Small intestine (tissue), 7 donors: Measurements from ENCODE around the gene RBM24. TPM values are rescaled to one million over a fixed set of nuclear protein-coding genes. Genes with fewer than 3 reads are reported as not detected.

Experiments used
- DNase-seq, 2 donors: peaks; one replicate each; pipeline versions ENCODE4 v3.0.0 to v3.0.0-alpha.2; 2013
- FAIRE-seq: peaks from 2 replicates; lab custom pipeline; 2012; peaks lifted over from hg19 to GRCh38; lab: Jason Lieb, UNC
- H3K27ac ChIP-seq, 3 donors: one replicate each; pipeline ENCODE4 v1.5.1; 2013; ENCODE audit warnings: low read length in 2 of 3, mild to moderate bottlenecking in 2 of 3, control low read depth in 1 of 3, inconsistent platforms in 1 of 3, low read depth in 1 of 3, moderate library complexity in 1 of 3
- H3K27me3 ChIP-seq, 3 donors: one replicate each; pipeline ENCODE4 v1.6.1; 2013; ENCODE audit warnings: low read length in 3 of 3, inconsistent platforms in 1 of 3; ENCODE audit not compliant: control insufficient read depth in 3 of 3, insufficient read depth in 3 of 3
- H3K36me3 ChIP-seq, 3 donors: one replicate each; pipeline ENCODE4 v1.6.1; 2013; ENCODE audit warnings: low read length in 3 of 3, inconsistent platforms in 1 of 3, low read depth in 1 of 3, mild to moderate bottlenecking in 1 of 3, moderate library complexity in 1 of 3; ENCODE audit not compliant: control insufficient read depth in 3 of 3, insufficient read depth in 2 of 3
- H3K4me1 ChIP-seq, 3 donors: one replicate each; pipeline ENCODE4 v1.6.1; 2013; ENCODE audit warnings: low read length in 2 of 3, inconsistent platforms in 1 of 3, low read depth in 1 of 3, mild to moderate bottlenecking in 1 of 3, moderate library complexity in 1 of 3; ENCODE audit not compliant: control insufficient read depth in 3 of 3, insufficient read depth in 2 of 3
- H3K4me3 ChIP-seq, 3 donors: one replicate each; pipeline ENCODE4 v1.5.1; 2013; ENCODE audit warnings: low read length in 3 of 3, control low read depth in 1 of 3, inconsistent platforms in 1 of 3, low read depth in 1 of 3, mild to moderate bottlenecking in 1 of 3, moderate library complexity in 1 of 3
- H3K9me3 ChIP-seq, 2 donors: one replicate each; pipeline ENCODE4 v1.6.1; 2013; ENCODE audit warnings: low read depth in 1 of 2, low read length in 1 of 2; ENCODE audit not compliant: control insufficient read depth in 2 of 2, insufficient read depth in 1 of 2
- WGBS, 3 donors: extraction: QIAGEN DNeasy Blood & Tissue Kit; methylation state at CpG; one replicate each; pipeline ENCODE4 v1.1.7; 2013; 5-methylcytosine and 5-hydroxymethylcytosine counted together
- polyA plus RNA-seq, 4 donors: library from polyadenylated mRNA; stranded (reverse) in 3 of 4; unstranded in 1 of 4; fragments of 200-250 nt in 3 of 4; fragments of 120-200 nt in 1 of 4; gene quantifications; one replicate each; pipeline versions ENCODE4 v1.2.1 to v1.2.3, GENCODE V29; 2013
- donor health status: healthy with polysubstance abuse.
- donor health status: control.
- donor health status: control.
- donor health status: Bipolar disorder and iron deficiency.
- donor health status: healthy.

Gene RBM24
- polyA plus RNA-seq, 4 donors = 0.67 to 2.1 (median 1.2) TPM

DNA sequence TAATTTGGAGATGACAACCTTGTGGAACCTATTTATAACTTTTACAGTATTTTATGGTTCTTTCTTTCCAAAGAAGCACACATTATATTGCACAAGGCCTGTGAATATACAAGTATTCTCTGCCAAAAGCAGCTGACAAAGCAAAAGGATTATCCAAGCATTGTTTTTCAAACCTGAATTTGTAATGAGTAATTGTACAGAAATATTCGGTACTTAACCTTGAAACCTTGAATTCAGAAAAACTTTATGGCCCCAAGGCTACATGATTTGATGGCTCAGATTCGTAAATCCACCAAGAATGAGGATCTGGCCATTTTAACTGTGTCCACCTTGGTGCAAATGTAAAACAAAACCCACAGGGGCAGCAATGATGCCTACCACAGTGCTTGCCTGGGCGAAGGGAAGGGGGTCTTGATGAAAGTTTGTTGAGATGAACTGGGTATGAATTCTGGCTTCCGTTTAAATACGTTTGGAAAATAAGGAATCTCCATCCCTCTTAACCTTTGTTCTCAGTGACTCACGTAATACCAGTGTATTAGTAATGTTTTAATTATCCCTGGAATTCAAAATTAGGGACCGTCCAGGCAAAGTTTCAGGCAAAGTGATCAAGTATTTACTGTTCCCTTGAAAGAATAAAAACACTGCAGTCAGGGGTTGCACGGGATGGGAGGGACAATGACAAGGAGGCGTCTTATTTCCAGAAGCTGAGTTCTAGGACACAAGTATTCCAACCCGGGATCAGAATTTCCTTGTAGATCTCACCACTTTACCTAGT is 2.7 kb upstream of the RBM24 start:
- FAIRE-seq (no peak), DNase-seq (peak in 1 of 2 donors; percentile 9)
- Histone ChIP-seq H3K9me3 (no peaks in the 10 kb centered on the region), H3K27ac (peak overlapping the region in 1 of 3 donors; percentile 47), H3K27me3 (peaks cover 0 to 43% (median 3%) of the 10 kb centered on the region in 3 donors), H3K36me3 (no peaks in the 10 kb centered on the region), H3K4me3 (no peak overlapping the region), H3K4me1 (peaks cover 0 to 3% (median 0%) of the 10 kb centered on the region in 3 donors)
- WGBS, 3 donors = 24 to 65% (median 46%) methylated on average over 10 of the region's 10 CpGs

DNA sequence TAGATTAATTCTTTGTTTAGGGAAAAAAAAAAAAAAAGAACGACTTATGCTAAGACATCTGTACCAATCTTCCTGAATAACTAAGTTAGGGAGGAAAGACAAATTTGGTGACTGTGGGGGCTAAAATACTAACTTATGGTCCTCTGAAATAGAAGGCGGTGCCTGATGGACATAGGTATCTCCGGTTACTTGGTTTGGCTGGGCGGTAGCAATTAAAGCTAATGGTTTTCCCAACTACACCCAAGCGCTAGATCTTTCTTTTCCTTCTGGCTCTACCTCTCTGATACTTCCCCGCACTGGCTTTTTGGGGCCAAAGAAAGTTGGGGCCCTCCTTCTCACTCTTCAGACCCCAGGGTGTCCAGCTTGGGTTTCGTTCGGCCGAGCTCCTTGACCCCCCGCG is 1.0 kb upstream of the RBM24 start:
- peaks cover 0 to 43% (median 3%) of the 10 kb centered on the region in 3 donors for H3K27me3 ChIP-seq
- H3K27ac ChIP-seq = peak overlapping the region in 1 of 3 donors; percentile 57
- H3K9me3 ChIP-seq = no peaks in the 10 kb centered on the region
- FAIRE-seq = no peak
- H3K4me1 ChIP-seq = peaks cover 0 to 3% (median 0%) of the 10 kb centered on the region in 3 donors
- WGBS, 3 donors = 32 to 50% (median 36%) methylated on average over 11 of the region's 11 CpGs
- peak in 1 of 2 donors; percentile 5 for DNase-seq
- peak overlapping the region in 1 of 3 donors; percentile 22 for H3K4me3 ChIP-seq
- no peaks in the 10 kb centered on the region for H3K36me3 ChIP-seq

DNA sequence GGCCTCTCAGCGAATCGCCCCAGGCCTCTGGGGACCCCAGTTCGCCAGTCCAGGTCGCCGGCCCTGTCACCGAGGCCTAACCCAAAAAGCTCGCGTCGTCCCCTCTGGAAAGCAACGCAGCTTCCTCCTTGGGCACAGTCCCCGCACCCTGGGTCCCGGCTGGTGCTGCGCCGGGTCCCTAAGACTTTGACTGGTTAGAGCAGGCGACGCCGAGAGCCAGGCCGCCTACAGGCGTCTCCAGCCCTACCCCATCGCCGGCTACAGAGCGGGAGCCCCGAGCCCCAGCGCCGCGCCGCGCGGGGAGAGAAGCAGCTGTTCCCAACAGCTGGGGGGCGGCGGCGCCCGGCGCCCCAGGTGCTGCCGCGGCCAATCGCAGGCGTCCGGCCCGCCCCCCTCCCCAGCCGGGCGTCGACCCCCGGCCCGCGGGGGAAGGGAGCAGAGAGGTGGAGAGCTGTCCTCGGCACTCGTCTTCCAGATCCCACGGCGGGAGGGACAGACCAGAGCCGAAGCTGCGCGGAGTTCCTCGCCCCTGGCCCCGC is 540 bp upstream of the RBM24 start:
- H3K36me3 ChIP-seq = no peaks in the 10 kb centered on the region
- FAIRE-seq (no peak), DNase-seq (peak; percentile 19 to 53)
- no peaks in the 10 kb centered on the region for H3K9me3 ChIP-seq
- peak overlapping the region in 1 of 3 donors; percentile 57 for H3K27ac ChIP-seq
- peak overlapping the region; percentile 31 to 58 (median 40) for H3K4me3 ChIP-seq
- H3K27me3 ChIP-seq = peaks cover 0 to 45% (median 3%) of the 10 kb centered on the region in 3 donors
- H3K4me1 ChIP-seq = peaks cover 0 to 3% (median 0%) of the 10 kb centered on the region in 3 donors
- WGBS, 3 donors = 4 to 10% (median 4%) methylated on average over 35 to 55 of the region's 55 CpGs

DNA sequence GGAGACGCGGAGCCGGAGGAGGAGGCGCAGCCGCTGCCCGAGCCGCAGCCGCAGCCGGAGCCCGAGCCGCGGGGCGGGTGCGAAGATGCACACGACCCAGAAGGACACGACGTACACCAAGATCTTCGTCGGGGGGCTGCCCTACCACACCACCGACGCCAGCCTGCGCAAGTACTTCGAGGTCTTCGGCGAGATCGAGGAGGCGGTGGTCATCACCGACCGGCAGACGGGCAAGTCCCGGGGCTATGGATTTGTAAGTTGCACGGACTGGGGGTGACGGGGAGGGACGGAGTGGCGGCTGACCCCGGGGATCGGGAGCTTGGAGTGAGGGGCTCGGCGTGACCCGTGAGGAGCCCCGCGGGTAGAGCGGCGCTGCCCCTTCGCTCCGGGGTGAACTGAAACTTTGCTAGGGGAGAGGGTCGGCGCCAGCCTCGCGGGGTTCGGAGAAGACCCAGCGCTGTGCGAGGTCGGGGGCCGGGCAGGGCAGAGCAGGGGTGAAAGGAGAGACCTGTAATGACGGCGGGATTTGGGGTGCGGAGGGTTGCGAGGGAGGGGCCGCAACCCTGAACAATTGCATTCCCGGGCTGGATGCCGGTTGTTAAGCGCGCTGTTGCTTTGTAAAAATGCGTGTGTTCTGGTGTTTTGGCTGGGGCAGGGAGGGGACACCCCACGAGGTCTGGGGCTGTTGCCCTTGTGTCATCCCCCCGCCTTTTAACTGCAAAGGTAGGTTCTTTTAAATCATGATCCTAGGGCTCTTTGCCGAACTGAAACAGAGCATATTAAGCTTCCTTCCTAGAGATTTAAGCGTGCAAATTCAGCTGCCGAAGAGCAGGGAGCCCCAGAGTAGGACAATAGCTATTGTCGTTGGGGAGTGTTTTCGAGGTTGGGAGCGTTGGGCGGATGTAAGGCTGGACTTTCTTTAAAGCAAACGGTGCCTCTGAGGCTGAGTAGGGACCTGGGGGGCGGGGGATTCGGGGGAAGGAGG is 628 bp downstream of the RBM24 start:
- DNase-seq (peak; percentile 13 to 36), FAIRE-seq (no peak)
- peak overlapping the region in 1 of 3 donors; percentile 63 for H3K27ac ChIP-seq
- 2 to 5% (median 3%) methylated on average over 70 to 77 of the region's 77 CpGs for WGBS, 3 donors
- peaks cover 0 to 3% (median 0%) of the 10 kb centered on the region in 3 donors for H3K4me1 ChIP-seq
- H3K36me3 ChIP-seq = no peaks in the 10 kb centered on the region
- H3K4me3 ChIP-seq = peak overlapping the region; percentile 37 to 60 (median 58)
- no peaks in the 10 kb centered on the region for H3K9me3 ChIP-seq
- H3K27me3 ChIP-seq = peaks cover 0 to 51% (median 3%) of the 10 kb centered on the region in 3 donors

DNA sequence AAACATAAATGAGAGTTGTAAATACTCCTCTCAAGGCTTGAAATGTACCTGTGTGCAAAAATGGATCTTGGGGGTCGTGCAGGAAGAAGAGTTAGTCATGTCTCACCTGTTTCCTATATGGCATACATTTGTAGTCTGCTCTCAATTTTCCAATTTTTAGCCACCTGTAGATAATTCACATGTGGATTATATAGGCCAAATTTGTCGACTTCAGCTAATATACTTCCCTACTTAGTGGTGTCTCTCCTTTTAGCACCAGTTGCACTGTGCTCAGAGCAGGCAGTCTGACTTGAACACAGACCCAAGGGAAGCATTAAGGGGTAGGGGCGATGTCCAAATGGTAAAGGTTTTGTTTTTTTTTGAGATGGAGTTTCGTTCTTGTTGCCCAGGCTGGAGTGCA is 1.9 kb downstream of the RBM24 start:
- no peak for FAIRE-seq
- 87 to 93% (median 90%) methylated on average over 4 of the region's 4 CpGs for WGBS, 3 donors
- no peaks in the 10 kb centered on the region for H3K9me3 ChIP-seq
- no peak for DNase-seq
- no peak overlapping the region for H3K4me3 ChIP-seq
- H3K4me1 ChIP-seq = peaks cover 0 to 3% (median 0%) of the 10 kb centered on the region in 3 donors
- no peak overlapping the region for H3K27ac ChIP-seq
- no peaks in the 10 kb centered on the region for H3K36me3 ChIP-seq
- peaks cover 0 to 51% (median 3%) of the 10 kb centered on the region in 3 donors for H3K27me3 ChIP-seq

DNA sequence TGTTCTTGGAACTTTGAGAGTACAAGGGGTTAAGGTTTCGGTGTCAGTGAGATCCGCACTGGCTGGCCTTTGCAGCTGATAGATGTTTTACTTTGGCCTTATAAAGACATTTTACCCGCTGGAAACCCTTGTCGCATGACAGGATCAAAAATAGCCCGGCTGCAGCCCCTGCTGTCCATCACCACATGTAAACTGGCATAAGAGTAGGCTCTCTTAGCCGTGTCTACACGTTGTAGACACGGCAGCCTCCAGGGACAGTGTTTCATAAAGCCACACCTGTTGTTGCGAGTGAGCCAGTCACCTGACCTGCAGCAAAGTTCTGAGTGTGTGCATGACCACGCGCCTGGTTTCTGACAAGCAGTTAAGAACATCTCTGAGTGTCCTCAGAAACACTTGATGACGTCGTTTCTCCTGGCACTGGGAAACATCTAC is 8.5 kb downstream of the RBM24 start:
- H3K27ac ChIP-seq = no peak overlapping the region
- no peaks in the 10 kb centered on the region for H3K4me1 ChIP-seq
- H3K36me3 ChIP-seq = no peaks in the 10 kb centered on the region
- peaks cover 0 to 28% (median 0%) of the 10 kb centered on the region in 3 donors for H3K27me3 ChIP-seq
- H3K4me3 ChIP-seq = no peak overlapping the region
- WGBS, 3 donors = 26 to 59% (median 44%) methylated on average over 13 of the region's 13 CpGs
- FAIRE-seq (no peak), DNase-seq (peak; percentile 32 to 48)
- no peaks in the 10 kb centered on the region for H3K9me3 ChIP-seq

DNA sequence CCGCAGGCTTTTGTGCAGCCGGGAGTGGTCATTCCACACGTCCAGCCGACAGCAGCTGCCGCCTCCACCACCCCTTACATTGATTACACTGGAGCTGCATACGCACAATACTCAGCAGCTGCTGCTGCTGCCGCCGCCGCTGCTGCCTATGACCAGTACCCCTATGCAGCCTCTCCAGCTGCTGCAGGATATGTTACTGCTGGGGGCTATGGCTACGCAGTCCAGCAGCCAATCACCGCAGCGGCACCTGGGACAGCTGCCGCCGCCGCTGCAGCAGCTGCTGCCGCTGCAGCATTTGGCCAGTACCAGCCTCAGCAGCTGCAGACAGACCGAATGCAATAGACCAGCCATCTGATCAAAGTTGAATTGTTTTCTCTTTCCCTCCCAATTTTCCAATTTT is 10.6 kb downstream of the RBM24 start:
- Histone ChIP-seq H3K36me3 (no peaks in the 10 kb centered on the region), H3K27me3 (peaks cover 0 to 19% (median 0%) of the 10 kb centered on the region in 3 donors), H3K27ac (no peak overlapping the region), H3K4me3 (no peak overlapping the region), H3K4me1 (no peaks in the 10 kb centered on the region), H3K9me3 (no peaks in the 10 kb centered on the region)
- 73 to 86% (median 85%) methylated on average over 17 of the region's 17 CpGs for WGBS, 3 donors
- DNase-seq (no peak), FAIRE-seq (no peak)
